Spleen (tissue), 7 donors: Measurements from ENCODE around the gene CREB3L4.

Source experiments
- POLR2A ChIP-seq, 3 donors: fragments of 450-650 bp; IDR thresholded peaks; one replicate each; pipeline ENCODE4 v1.5.1; 2017; ENCODE audit warnings: antibody characterized with exemption in 3 of 3, mild to moderate bottlenecking in 1 of 3
- POLR2AphosphoS5 ChIP-seq, 3 donors: sonication (generic); formaldehyde crosslinking; IDR thresholded peaks; one replicate each; pipeline ENCODE4 v1.5.1; 2017; ENCODE audit warnings: antibody characterized with exemption in 3 of 3
- TF ChIP-seq, protein P1 (sequence below), 11 experiments: fragments of 200-600 bp in 7 of 11; fragments of 450-650 bp in 4 of 11; sonication (generic) in 4 of 11; IDR thresholded peaks in 8 of 11; conservative IDR thresholded peaks in 3 of 11; 1 replicate in 7 of 11; 2 replicates in 4 of 11; pipeline versions ENCODE4 v1.4.0 to v1.8.0; 2016 to 2021; ENCODE audit warnings: antibody characterized with exemption in 11 of 11, inconsistent platforms in 4 of 11, mild to moderate bottlenecking in 1 of 11
- donor health status: DM: no; HTN: no; CAD: no; lungs with moderate emphysema.
- donor health status: DM: no; HTN: no; CAD: no.
- donor health status: DM: no; HTN: no; CAD: no.

- TF ChIP-seq, protein P1, sequence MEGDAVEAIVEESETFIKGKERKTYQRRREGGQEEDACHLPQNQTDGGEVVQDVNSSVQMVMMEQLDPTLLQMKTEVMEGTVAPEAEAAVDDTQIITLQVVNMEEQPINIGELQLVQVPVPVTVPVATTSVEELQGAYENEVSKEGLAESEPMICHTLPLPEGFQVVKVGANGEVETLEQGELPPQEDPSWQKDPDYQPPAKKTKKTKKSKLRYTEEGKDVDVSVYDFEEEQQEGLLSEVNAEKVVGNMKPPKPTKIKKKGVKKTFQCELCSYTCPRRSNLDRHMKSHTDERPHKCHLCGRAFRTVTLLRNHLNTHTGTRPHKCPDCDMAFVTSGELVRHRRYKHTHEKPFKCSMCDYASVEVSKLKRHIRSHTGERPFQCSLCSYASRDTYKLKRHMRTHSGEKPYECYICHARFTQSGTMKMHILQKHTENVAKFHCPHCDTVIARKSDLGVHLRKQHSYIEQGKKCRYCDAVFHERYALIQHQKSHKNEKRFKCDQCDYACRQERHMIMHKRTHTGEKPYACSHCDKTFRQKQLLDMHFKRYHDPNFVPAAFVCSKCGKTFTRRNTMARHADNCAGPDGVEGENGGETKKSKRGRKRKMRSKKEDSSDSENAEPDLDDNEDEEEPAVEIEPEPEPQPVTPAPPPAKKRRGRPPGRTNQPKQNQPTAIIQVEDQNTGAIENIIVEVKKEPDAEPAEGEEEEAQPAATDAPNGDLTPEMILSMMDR (IDR thresholded peaks at IDR 0.05 in 8 of 11, conservative IDR thresholded peaks at IDR 0.05 in 3 of 11) = no peak
- TF ChIP-seq POLR2A (IDR thresholded peaks at IDR 0.05) (no peak), POLR2AphosphoS5 (IDR thresholded peaks at IDR 0.05) (no peak)
These were observed 12.9 kb upstream of the CREB3L4 start for GRCh38 chr1:153954826-153955225.
